Measurements from ENCODE around the gene CPXM2.

DNA sequence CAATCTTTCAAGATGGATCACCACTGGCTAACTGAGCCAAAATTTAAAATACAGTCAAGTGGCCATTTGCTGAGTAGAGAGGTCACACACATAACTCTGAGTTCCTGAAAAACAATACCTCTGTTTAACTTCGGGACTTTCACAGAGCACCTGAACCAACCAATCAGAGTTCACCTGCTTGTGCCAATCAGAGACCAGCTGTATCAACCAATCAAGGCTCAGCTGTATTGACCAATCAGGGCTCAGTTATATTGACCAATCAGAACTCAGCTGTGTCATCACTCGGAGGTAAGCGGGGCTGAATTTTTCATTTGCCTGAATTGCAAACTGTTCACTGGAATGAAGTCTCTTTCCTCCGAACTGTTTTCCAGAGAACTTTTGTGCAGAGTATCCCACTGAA is 10.0 kb upstream of the CPXM2 start:
- TF ChIP-seq, protein P1, sequence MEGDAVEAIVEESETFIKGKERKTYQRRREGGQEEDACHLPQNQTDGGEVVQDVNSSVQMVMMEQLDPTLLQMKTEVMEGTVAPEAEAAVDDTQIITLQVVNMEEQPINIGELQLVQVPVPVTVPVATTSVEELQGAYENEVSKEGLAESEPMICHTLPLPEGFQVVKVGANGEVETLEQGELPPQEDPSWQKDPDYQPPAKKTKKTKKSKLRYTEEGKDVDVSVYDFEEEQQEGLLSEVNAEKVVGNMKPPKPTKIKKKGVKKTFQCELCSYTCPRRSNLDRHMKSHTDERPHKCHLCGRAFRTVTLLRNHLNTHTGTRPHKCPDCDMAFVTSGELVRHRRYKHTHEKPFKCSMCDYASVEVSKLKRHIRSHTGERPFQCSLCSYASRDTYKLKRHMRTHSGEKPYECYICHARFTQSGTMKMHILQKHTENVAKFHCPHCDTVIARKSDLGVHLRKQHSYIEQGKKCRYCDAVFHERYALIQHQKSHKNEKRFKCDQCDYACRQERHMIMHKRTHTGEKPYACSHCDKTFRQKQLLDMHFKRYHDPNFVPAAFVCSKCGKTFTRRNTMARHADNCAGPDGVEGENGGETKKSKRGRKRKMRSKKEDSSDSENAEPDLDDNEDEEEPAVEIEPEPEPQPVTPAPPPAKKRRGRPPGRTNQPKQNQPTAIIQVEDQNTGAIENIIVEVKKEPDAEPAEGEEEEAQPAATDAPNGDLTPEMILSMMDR (conservative IDR thresholded peaks at IDR 0.05; ENCODE audit: low read length): no peak
- no peak for TF ChIP-seq EZH2phosphoT487 (IDR thresholded peaks at IDR 0.05; ENCODE audit: borderline replicate concordance, low read depth, low read length)

Measured in OCI-LY7 (cell line).